Liver (tissue), 9 donors: Measurements from ENCODE around the gene FAM111A. TPM values are rescaled to one million over a fixed set of nuclear protein-coding genes. Genes with fewer than 3 reads are reported as not detected.

ENCODE experiments used
- DNase-seq: peaks from one replicate; pipeline ENCODE4 v3.0.0-alpha.2; 2017; ENCODE audit warnings: low spot score
- H3K27ac ChIP-seq, 2 donors: one replicate each; pipeline ENCODE4 v1.7.0; 2013; ENCODE audit warnings: inconsistent platforms in 2 of 2, low read length in 2 of 2, control low read depth in 1 of 2, low read depth in 1 of 2, mild to moderate bottlenecking in 1 of 2
- H3K27me3 ChIP-seq, 4 donors: one replicate each; pipeline versions ENCODE4 v1.6.1 to v1.7.0; 2013; ENCODE audit warnings: low read length in 3 of 4, inconsistent platforms in 1 of 4, mild to moderate bottlenecking in 1 of 4, moderate library complexity in 1 of 4; ENCODE audit not compliant: control insufficient read depth in 4 of 4, insufficient read depth in 4 of 4
- H3K36me3 ChIP-seq, 4 donors: one replicate each; pipeline versions ENCODE4 v1.6.1 to v1.7.0; 2013; ENCODE audit warnings: low read length in 3 of 4, mild to moderate bottlenecking in 3 of 4, low read depth in 1 of 4, moderate library complexity in 1 of 4; ENCODE audit not compliant: control insufficient read depth in 4 of 4, insufficient read depth in 3 of 4
- H3K4me1 ChIP-seq, 4 donors: one replicate each; pipeline versions ENCODE4 v1.6.1 to v1.7.0; 2013; ENCODE audit warnings: low read length in 3 of 4, mild to moderate bottlenecking in 3 of 4, moderate library complexity in 1 of 4; ENCODE audit not compliant: control insufficient read depth in 4 of 4, insufficient read depth in 4 of 4
- H3K4me3 ChIP-seq, 3 donors: one replicate each; pipeline versions ENCODE4 v1.6.1 to v1.7.0; 2013; ENCODE audit warnings: low read length in 3 of 3, control low read depth in 1 of 3, low read depth in 1 of 3, mild to moderate bottlenecking in 1 of 3
- H3K9ac ChIP-seq, 2 donors: one replicate each; pipeline ENCODE4 v1.7.0; 2013; ENCODE audit warnings: low read length in 2 of 2, mild to moderate bottlenecking in 2 of 2, moderate library complexity in 2 of 2, control low read depth in 1 of 2, low read depth in 1 of 2
- H3K9me3 ChIP-seq, 4 donors: one replicate each; pipeline versions ENCODE4 v1.6.1 to v1.7.0; 2013; ENCODE audit warnings: low read length in 3 of 4; ENCODE audit not compliant: control insufficient read depth in 4 of 4
- CTCF ChIP-seq: fragments of 150-350 bp; IDR thresholded peaks from 2 replicates; pipeline ENCODE4 v1.5.1; 2017; ENCODE audit warnings: improper control_type of control experiment, low read depth, low read length; ENCODE audit not compliant: missing input control
- EGR1 ChIP-seq, 2 donors: IDR thresholded peaks; 2 replicates each; pipeline ENCODE4 v1.6.1; 2016 to 2018; ENCODE audit warnings: antibody characterized with exemption in 2 of 2, low read depth in 2 of 2
- FOXA1 ChIP-seq: IDR thresholded peaks from 2 replicates; pipeline ENCODE4 v1.6.1; 2016; ENCODE audit warnings: antibody characterized with exemption
- FOXA2 ChIP-seq: IDR thresholded peaks from 2 replicates; pipeline ENCODE4 v1.6.1; 2016; ENCODE audit warnings: antibody characterized with exemption
- GABPA ChIP-seq, 2 donors: IDR thresholded peaks in 1 of 2; conservative IDR thresholded peaks in 1 of 2; 2 replicates each; pipeline ENCODE4 v1.6.1; 2016; ENCODE audit warnings: antibody characterized with exemption in 2 of 2, mild to moderate bottlenecking in 1 of 2, moderate library complexity in 1 of 2
- HNF4A ChIP-seq, 2 donors: conservative IDR thresholded peaks; 2 replicates each; pipeline ENCODE4 v1.6.1; 2016; ENCODE audit warnings: antibody characterized with exemption in 2 of 2, mild to moderate bottlenecking in 2 of 2
- HNF4G ChIP-seq: IDR thresholded peaks from 2 replicates; pipeline ENCODE4 v1.6.1; 2016; ENCODE audit warnings: antibody characterized with exemption
- JUND ChIP-seq, 2 donors: IDR thresholded peaks; 2 replicates each; pipeline ENCODE4 v1.6.1; 2016; ENCODE audit warnings: antibody characterized with exemption in 2 of 2
- NR2F2 ChIP-seq: IDR thresholded peaks from 2 replicates; pipeline ENCODE4 v1.6.1; 2016; ENCODE audit warnings: antibody characterized with exemption
- RAD21 ChIP-seq, 2 donors: IDR thresholded peaks; 2 replicates each; pipeline ENCODE4 v1.6.1; 2016; ENCODE audit warnings: antibody characterized with exemption in 2 of 2, mild to moderate bottlenecking in 2 of 2
- REST ChIP-seq: IDR thresholded peaks from 2 replicates; pipeline ENCODE4 v1.6.1; 2016; ENCODE audit warnings: antibody characterized with exemption, mild to moderate bottlenecking
- RXRA ChIP-seq, 2 donors: IDR thresholded peaks; 2 replicates each; pipeline ENCODE4 v1.6.1; 2017 to 2018; ENCODE audit warnings: antibody characterized with exemption in 2 of 2, mild to moderate bottlenecking in 1 of 2
- SP1 ChIP-seq: IDR thresholded peaks from 2 replicates; pipeline ENCODE4 v1.6.1; 2018; ENCODE audit warnings: antibody characterized with exemption, mild to moderate bottlenecking
- TAF1 ChIP-seq: conservative IDR thresholded peaks from 2 replicates; pipeline ENCODE4 v1.6.1; 2016; ENCODE audit warnings: antibody characterized with exemption, mild to moderate bottlenecking
- YY1 ChIP-seq: IDR thresholded peaks from 2 replicates; pipeline ENCODE4 v1.6.1; 2016; ENCODE audit warnings: antibody characterized with exemption, mild to moderate bottlenecking
- WGBS: extraction: QIAGEN DNeasy Blood & Tissue Kit; methylation state at CpG from one replicate; pipeline ENCODE4 v1.1.7; 2013; 5-methylcytosine and 5-hydroxymethylcytosine counted together
- polyA plus RNA-seq, 2 donors: library from polyadenylated mRNA; stranded (reverse) in 1 of 2; unstranded in 1 of 2; fragments of 200-250 nt in 1 of 2; fragments of >200 nt in 1 of 2; fragmentation: Nextera tagmentation in 1 of 2; extraction: Ambion mirVana in 1 of 2; gene quantifications; one replicate each; pipeline versions ENCODE4 v1.2.1 to v1.2.3, GENCODE V29; 2013 to 2015
- total RNA-seq, 2 donors: library from RNA; depleted of rRNA; stranded (reverse); fragments of >200 nt; gene quantifications; one replicate each; pipeline ENCODE4 v1.2.3, GENCODE V29; 2014
- TF ChIP-seq, protein P1 (sequence below): IDR thresholded peaks from 2 replicates; pipeline ENCODE4 v1.6.1; 2016; ENCODE audit warnings: antibody characterized with exemption
- TF ChIP-seq, protein P2 (sequence below): IDR thresholded peaks from 2 replicates; pipeline ENCODE4 v1.6.1; 2016; ENCODE audit warnings: antibody characterized with exemption
- TF ChIP-seq, protein P3 (sequence below): IDR thresholded peaks from 2 replicates; pipeline ENCODE4 v1.6.1; 2016; ENCODE audit warnings: antibody characterized with exemption
- donor health status: healthy.
- donor health status: healthy.
- donor health status: healthy.
- donor health status: healthy.
- donor health status: healthy.

The FAM111A gene
- total and polyA plus RNA-seq, 4 donors, result 5.9 to 27.0 (median 14.2) TPM

- no peak for DNase-seq
- H3K27ac ChIP-seq, result no peak overlapping the region
- H3K9ac ChIP-seq, result no peak overlapping the region
- no peaks in the 10 kb centered on the region for H3K9me3 ChIP-seq
- peaks cover 5 to 18% (median 11%) of the 10 kb centered on the region in 4 donors for H3K4me1 ChIP-seq
- TF ChIP-seq SP1, result no peak
- TF ChIP-seq GABPA (IDR thresholded peaks at IDR 0.05 in 1 of 2, conservative IDR thresholded peaks at IDR 0.05 in 1 of 2), result no peak
- no peak for TF ChIP-seq REST
- TF ChIP-seq CTCF, result no peak
- no peak overlapping the region for H3K4me3 ChIP-seq
- no peaks in the 10 kb centered on the region for H3K27me3 ChIP-seq
- 88% methylated on average over 14 of the region's 14 CpGs for WGBS
- peaks cover 3 to 64% (median 34%) of the 10 kb centered on the region in 4 donors for H3K36me3 ChIP-seq
Observed at GRCh38 chr11:59199546-59200422, 57.1 kb downstream of the FAM111A start.

- H3K4me1 ChIP-seq, result peaks cover 5 to 18% (median 11%) of the 10 kb centered on the region in 4 donors
- H3K4me3 ChIP-seq, result no peak overlapping the region
- H3K36me3 ChIP-seq, result peaks cover 2 to 64% (median 35%) of the 10 kb centered on the region in 4 donors
- no peak overlapping the region for H3K27ac ChIP-seq
- no peaks in the 10 kb centered on the region for H3K27me3 ChIP-seq
- H3K9me3 ChIP-seq, result no peaks in the 10 kb centered on the region
- DNase-seq, result no peak
- H3K9ac ChIP-seq, result no peak overlapping the region
- WGBS, result 82% methylated on average over 4 of the region's 4 CpGs
- TF ChIP-seq, protein P1, sequence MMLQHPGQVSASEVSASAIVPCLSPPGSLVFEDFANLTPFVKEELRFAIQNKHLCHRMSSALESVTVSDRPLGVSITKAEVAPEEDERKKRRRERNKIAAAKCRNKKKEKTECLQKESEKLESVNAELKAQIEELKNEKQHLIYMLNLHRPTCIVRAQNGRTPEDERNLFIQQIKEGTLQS, result no peak
- TF ChIP-seq SP1 (no peak), TAF1 (no peak), RAD21 (IDR thresholded peaks at IDR 0.05) (no peak), CTCF (no peak), JUND (IDR thresholded peaks at IDR 0.05) (no peak), HNF4A (conservative IDR thresholded peaks at IDR 0.05) (no peak), FOXA1 (no peak), EGR1 (IDR thresholded peaks at IDR 0.05; ENCODE audit: low read depth in 2 of 2) (no peak), FOXA2 (no peak), YY1 (no peak), RXRA (IDR thresholded peaks at IDR 0.05) (no peak), HNF4G (no peak), NR2F2 (no peak), REST (no peak)
- TF ChIP-seq, protein P2, sequence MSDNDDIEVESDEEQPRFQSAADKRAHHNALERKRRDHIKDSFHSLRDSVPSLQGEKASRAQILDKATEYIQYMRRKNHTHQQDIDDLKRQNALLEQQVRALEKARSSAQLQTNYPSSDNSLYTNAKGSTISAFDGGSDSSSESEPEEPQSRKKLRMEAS, result no peak
- TF ChIP-seq, protein P3, sequence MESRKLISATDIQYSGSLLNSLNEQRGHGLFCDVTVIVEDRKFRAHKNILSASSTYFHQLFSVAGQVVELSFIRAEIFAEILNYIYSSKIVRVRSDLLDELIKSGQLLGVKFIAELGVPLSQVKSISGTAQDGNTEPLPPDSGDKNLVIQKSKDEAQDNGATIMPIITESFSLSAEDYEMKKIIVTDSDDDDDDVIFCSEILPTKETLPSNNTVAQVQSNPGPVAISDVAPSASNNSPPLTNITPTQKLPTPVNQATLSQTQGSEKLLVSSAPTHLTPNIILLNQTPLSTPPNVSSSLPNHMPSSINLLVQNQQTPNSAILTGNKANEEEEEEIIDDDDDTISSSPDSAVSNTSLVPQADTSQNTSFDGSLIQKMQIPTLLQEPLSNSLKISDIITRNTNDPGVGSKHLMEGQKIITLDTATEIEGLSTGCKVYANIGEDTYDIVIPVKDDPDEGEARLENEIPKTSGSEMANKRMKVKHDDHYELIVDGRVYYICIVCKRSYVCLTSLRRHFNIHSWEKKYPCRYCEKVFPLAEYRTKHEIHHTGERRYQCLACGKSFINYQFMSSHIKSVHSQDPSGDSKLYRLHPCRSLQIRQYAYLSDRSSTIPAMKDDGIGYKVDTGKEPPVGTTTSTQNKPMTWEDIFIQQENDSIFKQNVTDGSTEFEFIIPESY, result no peak
Observed at GRCh38 chr11:59200423-59200746, 57.7 kb downstream of the FAM111A start.
